ENCODE results near the gene DNLZ.

The DNLZ gene

GRCh38 chr9:136396219-136396515, 32.6 kb upstream of the DNLZ start:
- DNase-seq (ENCODE audit: low spot score), result no peak

- DNase-seq (ENCODE audit: low spot score), result no peak
Observed at GRCh38 chr9:136395345-136396218, 32.0 kb upstream of the DNLZ start.

GRCh38 chr9:136395020-136395340, 31.4 kb upstream of the DNLZ start:
- DNase-seq (ENCODE audit: low spot score), result no peak

- DNase-seq (ENCODE audit: low spot score), result no peak
Observed at GRCh38 chr9:136394312-136395019, 30.9 kb upstream of the DNLZ start.

GRCh38 chr9:136393531-136393930, 30.0 kb upstream of the DNLZ start:
- no peak for DNase-seq (ENCODE audit: low spot score)

GRCh38 chr9:136392538-136393449, 29.2 kb upstream of the DNLZ start:
- no peak for DNase-seq (ENCODE audit: low spot score)

GRCh38 chr9:136391737-136392537, 28.4 kb upstream of the DNLZ start:
- no peak for DNase-seq (ENCODE audit: low spot score)

- no peak for DNase-seq (ENCODE audit: low spot score)
Observed at GRCh38 chr9:136389396-136389795, 25.9 kb upstream of the DNLZ start.

GRCh38 chr9:136387217-136387616, 23.7 kb upstream of the DNLZ start:
- no peak for DNase-seq (ENCODE audit: low spot score)

- DNase-seq (ENCODE audit: low spot score), result no peak
Observed at GRCh38 chr9:136386018-136386417, 22.5 kb upstream of the DNLZ start.

GRCh38 chr9:136385015-136385414, 21.5 kb upstream of the DNLZ start:
- no peak for DNase-seq (ENCODE audit: low spot score)

- no peak for DNase-seq (ENCODE audit: low spot score)
Observed at GRCh38 chr9:136383436-136383835, 19.9 kb upstream of the DNLZ start.

GRCh38 chr9:136381966-136382513, 18.5 kb upstream of the DNLZ start:
- no peak for DNase-seq (ENCODE audit: low spot score)

GRCh38 chr9:136381311-136381710, 17.8 kb upstream of the DNLZ start:
- DNase-seq (ENCODE audit: low spot score), result no peak

- DNase-seq (ENCODE audit: low spot score), result no peak
Observed at GRCh38 chr9:136380381-136380780, 16.8 kb upstream of the DNLZ start.

- DNase-seq (ENCODE audit: low spot score), result no peak
Observed at GRCh38 chr9:136379891-136380290, 16.3 kb upstream of the DNLZ start.

- DNase-seq (ENCODE audit: low spot score), result no peak
Observed at GRCh38 chr9:136379401-136379800, 15.9 kb upstream of the DNLZ start.

- no peak for DNase-seq (ENCODE audit: low spot score)
Observed at GRCh38 chr9:136379003-136379287, 15.4 kb upstream of the DNLZ start.

- no peak for DNase-seq (ENCODE audit: low spot score)
Observed at GRCh38 chr9:136378170-136379002, 14.8 kb upstream of the DNLZ start.

GRCh38 chr9:136377341-136378169, 14.0 kb upstream of the DNLZ start:
- DNase-seq (ENCODE audit: low spot score), result no peak

All from globus pallidus (tissue), 1 donor.